Psoas muscle (tissue), 8 donors: ENCODE data around the gene CCDC124. TPM values are rescaled to one million over a fixed set of nuclear protein-coding genes. Genes with fewer than 3 reads are reported as not detected.
"Not testable (repeated sequence)": the region's sequence is repeated elsewhere in the genome, so short reads cannot be mapped to it uniquely, and the experiment has no call there.

Source experiments
- ATAC-seq, 4 donors: fragments of 200-7000 bp; cut with Tn5 transposase; one replicate each; pipeline ENCODE4 v1.9.1; 2020; ENCODE audit warnings: moderate library complexity in 3 of 4, mild to moderate bottlenecking in 2 of 4
- DNase-seq, 2 donors: peaks; one replicate each; pipeline ENCODE4 v3.0.0-alpha.2; 2020
- H3K27ac ChIP-seq: fragments of 200-600 bp; one replicate; pipeline ENCODE4 v1.8.0; 2022
- H3K27me3 ChIP-seq, 3 donors: fragments of 200-600 bp in 1 of 3; one replicate each; pipeline versions ENCODE4 v1.6.1 to v1.8.0; 2013 to 2022; ENCODE audit warnings: low read length in 2 of 3, mild to moderate bottlenecking in 2 of 3, moderate library complexity in 1 of 3; ENCODE audit not compliant: insufficient read depth in 3 of 3
- H3K36me3 ChIP-seq, 2 donors: fragments of 200-600 bp in 1 of 2; one replicate each; pipeline versions ENCODE4 v1.6.1 to v1.8.0; 2013 to 2022; ENCODE audit warnings: low read depth in 1 of 2, mild to moderate bottlenecking in 1 of 2, moderate library complexity in 1 of 2; ENCODE audit not compliant: insufficient read depth in 1 of 2
- H3K4me1 ChIP-seq: fragments of 200-600 bp; one replicate; pipeline ENCODE4 v1.8.0; 2022
- H3K4me3 ChIP-seq: fragments of 200-600 bp; one replicate; pipeline ENCODE4 v1.8.0; 2022; ENCODE audit warnings: mild to moderate bottlenecking
- H3K9me3 ChIP-seq: fragments of 200-600 bp; one replicate; pipeline ENCODE4 v1.8.0; 2022
- WGBS, 3 donors: extraction: QIAGEN DNeasy Blood & Tissue Kit; methylation state at CpG; one replicate each; pipeline versions ENCODE4 v1.1.6 to v1.1.7; 2013; 5-methylcytosine and 5-hydroxymethylcytosine counted together
- intact Hi-C, 2 donors: fragments of 100-400 bp; cut with DNase I; formaldehyde crosslinking; loops; one replicate each; pipeline versions ENCODE4 v1.11.0 to v1.14.2; 2022
- polyA plus RNA-seq, 3 donors: library from polyadenylated mRNA; stranded (reverse); fragments of 200-250 nt; gene quantifications; one replicate each; pipeline ENCODE4 v1.2.3, GENCODE V29; 2013
- total RNA-seq, 4 donors: library from RNA; stranded (reverse); fragmentation: NEBNext Ultra II Directional in 2 of 4; extraction: Animal tissue kit (Norgen Biotek cat#: 25700) in 2 of 4; gene quantifications; one replicate each; pipeline versions ENCODE4 v1.2.1 to v1.2.4, GENCODE V29; 2021 to 2023
- TF ChIP-seq, protein P1 (sequence below): fragments of 200-600 bp; IDR thresholded peaks from one replicate; pipeline ENCODE4 v1.8.0; 2022; ENCODE audit warnings: antibody characterized with exemption
- donor health status: healthy with polysubstance abuse.
- donor health status: DM: no; HTN: no; CAD: no; lungs with moderate emphysema.
- donor health status: Bipolar disorder and iron deficiency.
- donor health status: healthy.
- donor health status: DM: yes; HTN: yes; CAD: no.
- donor health status: DM: no; HTN: no; CAD: no.
- donor health status: DM: no; HTN: no; CAD: no.
- donor health status: DM: yes; HTN: yes; CAD: no.

Gene CCDC124
- total and polyA plus RNA-seq, 7 donors = 92.1 to 266 (median 122) TPM

DNA sequence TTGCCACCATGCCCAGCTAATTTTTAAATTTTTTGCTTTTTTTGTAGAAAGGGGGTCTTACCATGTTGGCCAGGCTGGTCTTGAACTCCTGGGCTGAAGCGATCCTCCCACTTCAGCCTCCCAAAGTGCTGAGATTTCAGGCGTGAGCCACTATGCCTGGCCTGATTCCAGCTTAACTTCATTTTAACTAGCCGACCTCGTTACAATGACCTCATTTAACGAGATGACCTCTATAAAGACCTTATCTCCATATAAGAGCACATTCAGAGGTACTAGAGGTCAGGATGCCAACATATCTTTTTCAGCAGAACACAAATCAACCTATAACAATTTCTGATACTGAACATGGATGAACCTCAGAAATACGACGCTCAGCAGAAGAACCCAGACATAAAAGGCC is 44.7 kb downstream of the CCDC124 start:
- no peak overlapping the region for H3K27ac ChIP-seq
- no peak for ATAC-seq
- 60 to 69% (median 64%) methylated on average over 7 of the region's 7 CpGs for WGBS, 3 donors
- TF ChIP-seq, protein P1, sequence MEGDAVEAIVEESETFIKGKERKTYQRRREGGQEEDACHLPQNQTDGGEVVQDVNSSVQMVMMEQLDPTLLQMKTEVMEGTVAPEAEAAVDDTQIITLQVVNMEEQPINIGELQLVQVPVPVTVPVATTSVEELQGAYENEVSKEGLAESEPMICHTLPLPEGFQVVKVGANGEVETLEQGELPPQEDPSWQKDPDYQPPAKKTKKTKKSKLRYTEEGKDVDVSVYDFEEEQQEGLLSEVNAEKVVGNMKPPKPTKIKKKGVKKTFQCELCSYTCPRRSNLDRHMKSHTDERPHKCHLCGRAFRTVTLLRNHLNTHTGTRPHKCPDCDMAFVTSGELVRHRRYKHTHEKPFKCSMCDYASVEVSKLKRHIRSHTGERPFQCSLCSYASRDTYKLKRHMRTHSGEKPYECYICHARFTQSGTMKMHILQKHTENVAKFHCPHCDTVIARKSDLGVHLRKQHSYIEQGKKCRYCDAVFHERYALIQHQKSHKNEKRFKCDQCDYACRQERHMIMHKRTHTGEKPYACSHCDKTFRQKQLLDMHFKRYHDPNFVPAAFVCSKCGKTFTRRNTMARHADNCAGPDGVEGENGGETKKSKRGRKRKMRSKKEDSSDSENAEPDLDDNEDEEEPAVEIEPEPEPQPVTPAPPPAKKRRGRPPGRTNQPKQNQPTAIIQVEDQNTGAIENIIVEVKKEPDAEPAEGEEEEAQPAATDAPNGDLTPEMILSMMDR = no peak
- H3K36me3 ChIP-seq = no peaks in the 10 kb centered on the region
- no peak for DNase-seq
- intact Hi-C loops = no loop called here
- H3K4me1 ChIP-seq = no peaks in the 10 kb centered on the region
- peaks cover 0 to 7% (median 2%) of the 10 kb centered on the region in 3 donors for H3K27me3 ChIP-seq
- H3K4me3 ChIP-seq = no peak overlapping the region
- H3K9me3 ChIP-seq = no peaks in the 10 kb centered on the region

DNA sequence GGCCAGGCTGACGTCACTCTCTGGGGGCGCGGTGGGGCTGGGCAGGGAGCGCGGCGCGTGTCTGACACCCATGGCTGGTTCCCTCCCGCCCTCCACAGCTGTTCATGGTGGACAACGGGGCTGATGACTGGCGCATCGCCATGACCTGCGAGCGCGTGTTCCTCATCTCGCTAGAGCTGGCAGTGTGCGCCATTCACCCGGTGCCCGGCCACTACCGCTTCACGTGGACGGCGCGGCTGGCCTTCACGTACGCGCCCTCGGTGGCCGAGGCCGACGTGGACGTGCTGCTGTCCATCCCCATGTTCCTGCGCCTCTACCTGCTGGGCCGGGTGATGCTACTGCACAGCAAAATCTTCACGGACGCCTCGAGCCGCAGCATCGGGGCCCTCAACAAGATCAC is 48.8 kb downstream of the CCDC124 start:
- DNase-seq = no peak
- Histone ChIP-seq H3K4me1 (no peaks in the 10 kb centered on the region), H3K27ac (no peak overlapping the region), H3K27me3 (peaks cover 0 to 15% (median 2%) of the 10 kb centered on the region in 3 donors), H3K4me3 (no peak overlapping the region), H3K9me3 (no peaks in the 10 kb centered on the region), H3K36me3 (no peaks in the 10 kb centered on the region)
- TF ChIP-seq, protein P1 = no peak
- no peak for ATAC-seq
- WGBS, 3 donors = 85% methylated on average over 34 to 38 of the region's 38 CpGs
- intact Hi-C loops = no loop called here

DNA sequence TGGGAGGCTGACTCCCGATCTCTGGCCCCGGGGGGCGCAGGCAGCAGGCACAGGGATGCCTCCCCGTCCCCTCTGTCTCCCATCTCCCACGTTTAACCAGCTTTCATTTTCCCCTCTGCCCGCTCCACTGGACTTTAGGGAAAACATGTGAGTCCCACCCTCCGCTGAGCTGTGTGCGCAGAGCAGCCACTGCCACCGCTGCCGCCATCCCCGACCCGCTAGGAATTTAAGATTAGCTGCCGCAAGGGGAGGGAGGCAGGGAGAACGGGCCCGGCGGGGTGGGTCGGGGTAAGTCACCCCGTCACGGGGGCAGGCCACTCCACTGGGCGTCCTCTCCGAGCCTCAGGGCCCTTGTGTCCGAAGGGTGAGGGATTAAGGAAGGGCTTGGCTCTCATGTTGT is 49.6 kb downstream of the CCDC124 start:
- H3K27me3 ChIP-seq = peaks cover 0 to 15% (median 2%) of the 10 kb centered on the region in 3 donors
- 67 to 74% (median 72%) methylated on average over 22 of the region's 22 CpGs for WGBS, 3 donors
- no peak overlapping the region for H3K4me3 ChIP-seq
- no peak for DNase-seq
- intact Hi-C loops = no loop called here
- ATAC-seq = no peak
- H3K27ac ChIP-seq = no peak overlapping the region
- H3K4me1 ChIP-seq = no peaks in the 10 kb centered on the region
- TF ChIP-seq, protein P1 = no peak
- no peaks in the 10 kb centered on the region for H3K36me3 ChIP-seq
- no peaks in the 10 kb centered on the region for H3K9me3 ChIP-seq

DNA sequence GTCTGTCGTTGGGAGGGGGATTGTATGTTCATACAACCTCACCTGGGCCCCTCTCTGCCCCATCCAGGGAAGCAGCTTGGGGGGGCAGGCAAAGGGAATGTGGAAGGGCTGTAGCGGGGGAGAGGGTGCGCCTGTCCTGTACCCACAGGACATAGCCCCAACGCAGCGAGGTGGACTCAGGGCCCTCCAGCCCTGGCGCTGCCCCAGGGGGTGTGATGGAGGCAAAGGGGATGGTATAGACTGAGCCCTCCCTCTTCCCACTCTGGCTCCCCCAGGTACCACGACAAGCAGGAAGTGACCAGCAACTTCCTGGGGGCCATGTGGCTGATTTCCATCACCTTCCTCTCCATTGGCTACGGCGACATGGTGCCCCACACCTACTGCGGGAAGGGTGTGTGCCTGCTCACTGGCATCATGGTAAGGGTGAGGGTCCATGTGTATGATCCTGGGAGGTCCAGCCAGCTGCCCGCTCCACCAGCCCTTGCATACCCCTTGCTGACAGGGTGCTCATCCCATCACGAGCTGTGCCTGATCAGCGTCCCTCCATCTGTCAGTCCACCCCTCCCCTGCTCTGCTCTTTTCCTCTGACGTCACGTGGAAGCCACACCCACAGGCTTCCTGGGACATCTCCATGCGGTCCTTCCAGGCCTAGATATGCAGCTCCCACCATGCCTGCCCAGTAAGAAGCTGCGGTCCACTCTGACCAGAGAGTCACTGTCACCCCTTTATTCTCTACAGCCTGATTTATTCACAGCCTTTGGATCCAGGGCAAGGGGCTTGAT is 52.4 kb downstream of the CCDC124 start:
- TF ChIP-seq, protein P1 = no peak
- DNase-seq = no peak
- no peak for ATAC-seq
- intact Hi-C loops = no loop called here
- H3K27me3 ChIP-seq = peaks cover 0 to 14% (median 2%) of the 10 kb centered on the region in 3 donors
- 65 to 69% (median 66%) methylated on average over 17 of the region's 17 CpGs for WGBS, 3 donors
- no peaks in the 10 kb centered on the region for H3K4me1 ChIP-seq
- H3K27ac ChIP-seq = no peak overlapping the region
- no peaks in the 10 kb centered on the region for H3K9me3 ChIP-seq
- H3K36me3 ChIP-seq = no peaks in the 10 kb centered on the region
- no peak overlapping the region for H3K4me3 ChIP-seq

DNA sequence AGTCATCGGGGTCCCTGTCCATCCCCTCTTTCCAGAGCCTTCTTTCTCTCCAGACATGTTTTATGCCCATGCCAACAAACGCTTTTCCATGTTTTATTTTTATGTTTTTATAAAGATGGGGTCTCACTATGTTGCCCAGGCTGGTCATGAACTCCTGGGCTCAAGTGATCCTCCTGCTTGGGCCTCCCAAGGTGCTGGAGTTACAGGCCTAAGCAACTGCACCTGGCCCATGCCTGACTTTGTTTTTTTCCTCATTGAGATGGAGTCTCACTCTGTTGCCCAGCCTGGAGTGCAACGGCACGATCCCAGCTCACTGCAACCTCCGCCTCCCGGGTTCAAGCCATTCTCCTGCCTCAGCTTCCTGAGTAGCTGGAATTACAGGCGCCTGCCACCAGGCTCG is 53.8 kb downstream of the CCDC124 start:
- DNase-seq, H3K36me3 ChIP-seq, H3K4me1 ChIP-seq, H3K27ac ChIP-seq, H3K9me3 ChIP-seq, H3K27me3 ChIP-seq, H3K4me3 ChIP-seq, ATAC-seq, intact Hi-C loops: not testable (repeated sequence)
- WGBS, 3 donors = 69 to 85% (median 74%) methylated on average over 8 of the region's 8 CpGs
